Neural cell (in vitro differentiated cells): Measurements from ENCODE around the gene ZBTB17. TPM values are rescaled to one million over a fixed set of nuclear protein-coding genes. Genes with fewer than 3 reads are reported as not detected.

Experiments
- H2AFZ ChIP-seq: fragments of 200-600, 300-800 bp; sonication (generic), shearing (Covaris generic); 2 replicates; pipeline ENCODE4 v1.6.0; 2014; ENCODE audit warnings: low read depth, mild to moderate bottlenecking, antibody characterized with exemption, low read length, moderate library complexity
- H3F3A ChIP-seq: fragments of 200-600 bp; shearing (Covaris generic); 2 replicates; pipeline ENCODE4 v1.6.1; 2016; ENCODE audit warnings: mild to moderate bottlenecking, moderate library complexity, mixed read lengths, antibody characterized with exemption, low read length; ENCODE audit not compliant: insufficient read depth, poor library complexity, severe bottlenecking
- H3K27ac ChIP-seq: fragments of 200-600, 300-800 bp; sonication (generic), shearing (Covaris generic); 2 replicates; pipeline ENCODE4 v1.5.1; 2014; ENCODE audit warnings: mild to moderate bottlenecking, low read length, moderate library complexity
- H3K27me3 ChIP-seq: fragments of 300-800, 200-600 bp; sonication (generic), shearing (Covaris generic); 2 replicates; pipeline ENCODE4 v1.6.0; 2014; ENCODE audit warnings: mild to moderate bottlenecking, low read depth, low read length, moderate library complexity; ENCODE audit not compliant: insufficient read depth
- H3K36me3 ChIP-seq: fragments of 300-800, 200-600 bp; sonication (generic), shearing (Covaris generic); 2 replicates; pipeline ENCODE4 v1.5.1; 2014; ENCODE audit warnings: mild to moderate bottlenecking, antibody characterized with exemption, low read length, moderate library complexity; ENCODE audit not compliant: insufficient read depth
- H3K4me2 ChIP-seq: fragments of 300-800, 200-600 bp; sonication (generic), shearing (Covaris generic); 2 replicates; pipeline ENCODE4 v1.6.0; 2014; ENCODE audit warnings: mild to moderate bottlenecking, low read length
- H3K4me3 ChIP-seq: fragments of 300-800, 200-600 bp; sonication (generic), shearing (Covaris generic); 2 replicates; pipeline ENCODE4 v1.5.1; 2014; ENCODE audit warnings: mild to moderate bottlenecking, low read length, moderate library complexity
- H3K79me2 ChIP-seq: fragments of 200-600 bp; shearing (Covaris generic); replicated peaks from 2 replicates; pipeline ENCODE4 v1.6.0; 2014; ENCODE audit warnings: mild to moderate bottlenecking, low read length, moderate library complexity; ENCODE audit not compliant: insufficient read depth
- H3K9ac ChIP-seq: fragments of 300-800, 200-600 bp; sonication (generic), shearing (Covaris generic); 2 replicates; pipeline ENCODE4 v1.6.1; 2016; ENCODE audit warnings: mild to moderate bottlenecking, low read length, mixed read lengths
- H3K9me2 ChIP-seq: fragments of 200-600 bp; shearing (Covaris generic); 2 replicates; pipeline ENCODE4 v1.6.1; 2016; ENCODE audit warnings: mild to moderate bottlenecking, low read length, mixed read lengths; ENCODE audit not compliant: insufficient read depth
- H3K9me3 ChIP-seq: fragments of 200-600, 300-800 bp; sonication (generic), shearing (Covaris generic); 2 replicates; pipeline ENCODE4 v1.6.1; 2016; ENCODE audit warnings: mild to moderate bottlenecking, mixed run types, low read length, moderate library complexity, mixed read lengths
- H4K20me1 ChIP-seq: fragments of 200-600 bp; shearing (Covaris generic); 2 replicates; pipeline ENCODE4 v1.6.1; 2016; ENCODE audit warnings: mild to moderate bottlenecking, mixed run types; ENCODE audit not compliant: insufficient read depth
- EP300 ChIP-seq: fragments of 450-650 bp; conservative IDR thresholded peaks from 2 replicates; pipeline ENCODE4 v1.6.1; 2014; ENCODE audit warnings: antibody characterized with exemption, mild to moderate bottlenecking, moderate library complexity; ENCODE audit not compliant: poor library complexity, severe bottlenecking
- EZH2 ChIP-seq: fragments of 200-600, 300-800 bp; shearing (Covaris generic), sonication (generic); IDR thresholded peaks from 2 replicates; pipeline ENCODE4 v1.6.1; 2014; ENCODE audit warnings: antibody characterized with exemption, low read length, borderline replicate concordance, mild to moderate bottlenecking; ENCODE audit not compliant: insufficient read depth, poor library complexity, severe bottlenecking
- MXI1 ChIP-seq: fragments of 450-650 bp; conservative IDR thresholded peaks from 2 replicates; pipeline ENCODE4 v1.6.1; 2014; ENCODE audit warnings: antibody characterized with exemption, mild to moderate bottlenecking; ENCODE audit not compliant: poor library complexity, severe bottlenecking
- POLR2AphosphoS5 ChIP-seq: IDR thresholded peaks from 2 replicates; pipeline ENCODE4 v1.6.1; 2012
- RAD21 ChIP-seq: fragments of 450-650 bp; conservative IDR thresholded peaks from 2 replicates; pipeline ENCODE4 v1.6.1; 2014; ENCODE audit warnings: antibody characterized with exemption, mild to moderate bottlenecking, moderate library complexity
- SMC3 ChIP-seq: fragments of 450-650 bp; conservative IDR thresholded peaks from 2 replicates; pipeline ENCODE4 v1.6.1; 2014; ENCODE audit warnings: antibody characterized with exemption, mild to moderate bottlenecking, moderate library complexity; ENCODE audit not compliant: poor library complexity
- TAF1 ChIP-seq: IDR thresholded peaks from 2 replicates; pipeline ENCODE4 v1.6.1; 2012; ENCODE audit warnings: low read depth
- polyA plus RNA-seq: library from polyadenylated mRNA; depleted of rRNA; stranded (reverse); fragments of >200 nt; gene quantifications from 2 replicates; pipeline ENCODE4 v1.2.3, GENCODE V29; 2014
- TF ChIP-seq, protein P1 (sequence below): fragments of 450-650 bp; IDR thresholded peaks from 2 replicates; pipeline ENCODE4 v1.5.1; 2014; ENCODE audit warnings: antibody characterized with exemption, mild to moderate bottlenecking, moderate library complexity; ENCODE audit not compliant: poor library complexity, severe bottlenecking
- TF ChIP-seq, protein P2 (sequence below): IDR thresholded peaks from 2 replicates; pipeline ENCODE4 v1.6.1; 2012; ENCODE audit warnings: borderline replicate concordance

Gene ZBTB17
- polyA plus RNA-seq, 1 donor from 2014 or later: 114 TPM

DNA sequence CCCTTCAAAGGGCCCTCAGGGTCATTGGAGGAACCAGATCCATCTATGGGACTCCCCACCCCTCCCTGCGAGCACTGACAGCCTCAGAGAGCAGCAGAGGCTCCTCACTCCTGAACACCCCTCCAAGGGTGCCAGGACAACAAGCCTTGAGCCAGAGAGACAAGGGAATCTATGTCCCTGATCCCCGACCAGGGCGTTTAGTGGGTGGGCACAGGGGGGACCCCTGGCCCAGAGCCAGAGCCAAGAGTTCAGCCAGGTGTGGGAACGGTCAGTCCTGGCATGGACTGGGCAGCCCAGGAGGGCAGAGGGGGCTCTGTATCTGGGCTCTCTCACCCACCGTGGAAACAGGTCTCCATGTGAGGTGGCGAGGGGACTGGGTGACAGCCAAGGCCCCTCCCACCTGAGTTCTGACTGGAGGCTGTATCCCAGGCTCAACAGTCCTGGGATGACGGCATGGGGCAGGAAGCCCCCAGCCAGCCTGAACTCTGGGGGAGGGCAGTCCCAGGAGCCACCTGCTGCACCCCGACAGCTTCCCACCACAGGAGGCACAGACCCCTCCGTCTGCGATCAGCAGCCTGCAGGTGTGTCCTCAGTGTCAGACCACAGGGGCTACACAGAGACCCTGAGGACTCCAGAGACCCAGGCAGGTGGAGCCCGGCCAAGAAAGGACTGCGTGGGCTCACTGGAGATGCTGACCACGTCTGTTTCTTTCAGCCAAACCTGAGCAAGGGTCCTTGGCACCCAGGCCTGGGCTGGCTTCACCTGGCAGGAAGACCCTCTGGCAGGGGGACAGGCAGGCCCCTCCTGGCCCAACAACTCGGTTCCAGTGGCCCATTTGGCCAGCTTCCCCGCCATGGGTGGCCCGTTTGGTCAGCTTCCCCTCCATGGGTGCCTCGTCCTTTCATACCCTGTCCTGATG lies 16.9 kb upstream of the ZBTB17 start:
- Histone ChIP-seq H2AFZ (no peak overlapping the region), H3K27ac (no peak overlapping the region)
- no peak for TF ChIP-seq SMC3
- TF ChIP-seq RAD21: no peak
- TF ChIP-seq EP300: no peak
- TF ChIP-seq MXI1: no peak
- TF ChIP-seq, protein P1, sequence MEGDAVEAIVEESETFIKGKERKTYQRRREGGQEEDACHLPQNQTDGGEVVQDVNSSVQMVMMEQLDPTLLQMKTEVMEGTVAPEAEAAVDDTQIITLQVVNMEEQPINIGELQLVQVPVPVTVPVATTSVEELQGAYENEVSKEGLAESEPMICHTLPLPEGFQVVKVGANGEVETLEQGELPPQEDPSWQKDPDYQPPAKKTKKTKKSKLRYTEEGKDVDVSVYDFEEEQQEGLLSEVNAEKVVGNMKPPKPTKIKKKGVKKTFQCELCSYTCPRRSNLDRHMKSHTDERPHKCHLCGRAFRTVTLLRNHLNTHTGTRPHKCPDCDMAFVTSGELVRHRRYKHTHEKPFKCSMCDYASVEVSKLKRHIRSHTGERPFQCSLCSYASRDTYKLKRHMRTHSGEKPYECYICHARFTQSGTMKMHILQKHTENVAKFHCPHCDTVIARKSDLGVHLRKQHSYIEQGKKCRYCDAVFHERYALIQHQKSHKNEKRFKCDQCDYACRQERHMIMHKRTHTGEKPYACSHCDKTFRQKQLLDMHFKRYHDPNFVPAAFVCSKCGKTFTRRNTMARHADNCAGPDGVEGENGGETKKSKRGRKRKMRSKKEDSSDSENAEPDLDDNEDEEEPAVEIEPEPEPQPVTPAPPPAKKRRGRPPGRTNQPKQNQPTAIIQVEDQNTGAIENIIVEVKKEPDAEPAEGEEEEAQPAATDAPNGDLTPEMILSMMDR: no peak
- TF ChIP-seq, protein P2, sequence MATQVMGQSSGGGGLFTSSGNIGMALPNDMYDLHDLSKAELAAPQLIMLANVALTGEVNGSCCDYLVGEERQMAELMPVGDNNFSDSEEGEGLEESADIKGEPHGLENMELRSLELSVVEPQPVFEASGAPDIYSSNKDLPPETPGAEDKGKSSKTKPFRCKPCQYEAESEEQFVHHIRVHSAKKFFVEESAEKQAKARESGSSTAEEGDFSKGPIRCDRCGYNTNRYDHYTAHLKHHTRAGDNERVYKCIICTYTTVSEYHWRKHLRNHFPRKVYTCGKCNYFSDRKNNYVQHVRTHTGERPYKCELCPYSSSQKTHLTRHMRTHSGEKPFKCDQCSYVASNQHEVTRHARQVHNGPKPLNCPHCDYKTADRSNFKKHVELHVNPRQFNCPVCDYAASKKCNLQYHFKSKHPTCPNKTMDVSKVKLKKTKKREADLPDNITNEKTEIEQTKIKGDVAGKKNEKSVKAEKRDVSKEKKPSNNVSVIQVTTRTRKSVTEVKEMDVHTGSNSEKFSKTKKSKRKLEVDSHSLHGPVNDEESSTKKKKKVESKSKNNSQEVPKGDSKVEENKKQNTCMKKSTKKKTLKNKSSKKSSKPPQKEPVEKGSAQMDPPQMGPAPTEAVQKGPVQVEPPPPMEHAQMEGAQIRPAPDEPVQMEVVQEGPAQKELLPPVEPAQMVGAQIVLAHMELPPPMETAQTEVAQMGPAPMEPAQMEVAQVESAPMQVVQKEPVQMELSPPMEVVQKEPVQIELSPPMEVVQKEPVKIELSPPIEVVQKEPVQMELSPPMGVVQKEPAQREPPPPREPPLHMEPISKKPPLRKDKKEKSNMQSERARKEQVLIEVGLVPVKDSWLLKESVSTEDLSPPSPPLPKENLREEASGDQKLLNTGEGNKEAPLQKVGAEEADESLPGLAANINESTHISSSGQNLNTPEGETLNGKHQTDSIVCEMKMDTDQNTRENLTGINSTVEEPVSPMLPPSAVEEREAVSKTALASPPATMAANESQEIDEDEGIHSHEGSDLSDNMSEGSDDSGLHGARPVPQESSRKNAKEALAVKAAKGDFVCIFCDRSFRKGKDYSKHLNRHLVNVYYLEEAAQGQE: no peak
- no peak for TF ChIP-seq EZH2
- no peak for TF ChIP-seq TAF1
- TF ChIP-seq POLR2AphosphoS5: no peak

DNA sequence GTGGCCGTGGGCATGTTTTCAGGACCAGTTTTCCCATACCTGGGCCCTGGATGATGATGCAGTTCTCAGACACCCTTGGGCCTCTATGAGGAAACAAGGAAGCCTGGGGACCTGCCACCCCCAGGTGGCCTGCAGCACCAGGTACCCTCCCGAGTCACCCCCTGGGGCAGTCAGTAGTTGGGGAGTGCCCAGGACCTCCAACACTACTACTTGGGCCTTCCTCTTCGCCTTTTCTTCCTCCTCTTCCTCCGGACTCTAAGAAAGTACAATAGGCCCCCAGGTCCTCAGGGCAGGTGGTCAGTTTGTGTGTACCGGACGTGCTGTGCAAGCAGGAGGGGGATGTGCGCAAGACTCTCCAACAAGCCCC lies 16.3 kb upstream of the ZBTB17 start:
- Histone ChIP-seq H2AFZ (no peak overlapping the region), H3K27me3 (no peaks in the 10 kb centered on the region), H3F3A (no peaks in the 10 kb centered on the region), H3K4me2 (no peak overlapping the region), H3K4me3 (no peak overlapping the region), H3K79me2 (no peaks in the 10 kb centered on the region), H3K27ac (no peak overlapping the region), H3K9ac (no peak overlapping the region), H4K20me1 (no peaks in the 10 kb centered on the region), H3K36me3 (no peaks in the 10 kb centered on the region), H3K9me2 (no peaks in the 10 kb centered on the region), H3K9me3 (no peaks in the 10 kb centered on the region)
- TF ChIP-seq MXI1 (no peak), POLR2AphosphoS5 (no peak), RAD21 (no peak), EP300 (no peak), SMC3 (no peak), EZH2 (no peak), TAF1 (no peak)
- TF ChIP-seq, protein P2: no peak
- TF ChIP-seq, protein P1: no peak

More for the DNA sequence above, 16.9 kb upstream of the ZBTB17 start:
- no peaks in the 10 kb centered on the region for H3K79me2 ChIP-seq
- no peak overlapping the region for H3K4me2 ChIP-seq
- no peaks in the 10 kb centered on the region for H3K27me3 ChIP-seq
- H3K4me3 ChIP-seq: no peak overlapping the region
- no peaks in the 10 kb centered on the region for H3K9me3 ChIP-seq
- H3K36me3 ChIP-seq: no peaks in the 10 kb centered on the region
- no peak overlapping the region for H3K9ac ChIP-seq
- no peaks in the 10 kb centered on the region for H4K20me1 ChIP-seq
- no peaks in the 10 kb centered on the region for H3K9me2 ChIP-seq
- H3F3A ChIP-seq: no peaks in the 10 kb centered on the region
